Measurements from ENCODE around the gene AQP1.

- TF ChIP-seq CTCF (conservative IDR thresholded peaks at IDR 0.05; ENCODE audit: low read depth, low read length), result no peak
- no peak for TF ChIP-seq EZH2 (IDR thresholded peaks at IDR 0.05; ENCODE audit: borderline replicate concordance, low read depth, low read length, poor library complexity, severe bottlenecking)
These were observed 15.9 kb downstream of the AQP1 start for GRCh38 chr7:30927559-30927958.
